GM19193 (cell line): ENCODE data around the gene DENND1C.

ENCODE experiments used
- POLR2A ChIP-seq: IDR thresholded peaks from 4 replicates; pipeline ENCODE4 v1.6.1; 2011; ENCODE audit not compliant: insufficient read depth, insufficient read length; ENCODE audit errors: extremely low read depth

DENND1C gene

DNA sequence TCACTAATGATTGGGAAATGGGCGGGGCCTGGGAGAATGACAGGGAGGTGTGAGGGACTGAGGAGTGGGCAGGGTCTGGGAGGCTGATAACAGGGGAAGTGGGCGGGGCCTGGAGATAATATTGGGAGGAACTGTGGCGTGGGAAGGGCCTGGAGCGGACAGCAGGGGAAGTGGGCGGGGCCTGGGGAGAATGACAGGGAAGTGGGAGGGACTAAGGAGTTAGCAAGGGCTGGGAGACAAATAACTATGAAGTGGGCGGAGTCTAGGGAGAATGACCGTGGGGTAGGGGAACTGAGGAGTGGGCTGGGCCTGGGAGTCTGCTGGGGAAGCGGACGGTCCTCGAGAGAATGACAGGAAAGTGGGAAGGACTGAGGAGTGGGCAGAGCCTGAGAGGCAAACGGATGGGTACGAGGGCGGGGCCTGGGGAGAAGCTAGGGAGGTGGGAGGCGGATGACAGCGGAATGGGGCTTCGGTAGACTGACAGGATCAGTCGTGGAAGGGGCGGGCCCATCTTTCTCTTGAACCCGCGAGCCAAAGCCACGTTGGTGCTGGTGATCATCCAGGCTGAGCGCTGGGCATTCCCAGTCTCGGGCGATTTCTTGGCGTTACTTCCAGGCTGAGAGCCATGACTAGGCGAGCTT lies 34.6 kb upstream of the DENND1C start:
- no peak for TF ChIP-seq POLR2A

DNA sequence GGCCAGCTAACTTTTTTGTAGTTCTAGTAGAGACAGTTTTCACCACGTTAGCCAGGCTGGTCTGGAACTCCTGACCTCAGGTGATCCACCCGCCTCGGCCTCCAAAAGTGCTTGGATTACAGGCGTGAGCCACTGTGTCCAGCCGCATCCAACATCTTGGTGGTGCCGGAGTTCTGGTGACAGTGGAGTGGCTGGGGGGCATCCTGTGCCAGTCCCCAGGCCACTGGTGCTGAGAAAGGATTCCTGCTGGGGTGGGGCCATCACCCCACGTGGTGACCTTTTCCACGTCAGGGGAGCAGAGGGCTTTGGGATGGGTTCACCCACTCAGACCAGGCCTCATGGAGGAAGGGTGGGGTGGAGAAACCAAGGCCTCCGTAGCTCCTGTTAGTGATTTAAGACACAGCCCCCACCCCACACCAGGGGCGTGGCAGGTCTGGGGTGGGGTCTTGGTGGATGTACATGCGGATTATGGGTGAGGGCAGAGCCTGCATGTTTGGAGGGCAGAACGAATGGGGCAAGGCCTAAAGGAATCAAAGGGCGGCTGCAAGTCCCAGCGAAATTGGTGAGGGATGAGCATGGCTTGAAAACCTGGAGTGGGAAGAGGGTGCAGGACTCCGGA lies 33.4 kb upstream of the DENND1C start:
- TF ChIP-seq POLR2A: no peak

DNA sequence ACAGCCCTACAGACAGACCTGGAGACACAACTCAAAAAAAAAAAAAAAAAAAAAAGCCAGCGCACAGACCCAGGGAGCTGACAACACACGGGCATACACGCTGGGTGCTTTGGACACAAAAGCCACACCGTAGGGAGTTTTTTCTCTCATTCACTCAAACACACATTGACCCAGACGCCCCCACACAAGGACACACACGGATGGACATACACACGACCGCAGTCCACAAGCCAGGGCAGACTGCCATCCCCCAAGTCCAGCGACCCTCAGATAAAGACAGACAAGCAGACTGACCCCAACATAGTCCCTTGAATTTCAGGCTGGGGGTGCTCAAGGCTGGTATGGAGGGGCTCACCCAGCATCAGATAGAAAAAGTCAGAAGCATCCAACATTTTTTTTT lies 32.5 kb upstream of the DENND1C start:
- TF ChIP-seq POLR2A: no peak

DNA sequence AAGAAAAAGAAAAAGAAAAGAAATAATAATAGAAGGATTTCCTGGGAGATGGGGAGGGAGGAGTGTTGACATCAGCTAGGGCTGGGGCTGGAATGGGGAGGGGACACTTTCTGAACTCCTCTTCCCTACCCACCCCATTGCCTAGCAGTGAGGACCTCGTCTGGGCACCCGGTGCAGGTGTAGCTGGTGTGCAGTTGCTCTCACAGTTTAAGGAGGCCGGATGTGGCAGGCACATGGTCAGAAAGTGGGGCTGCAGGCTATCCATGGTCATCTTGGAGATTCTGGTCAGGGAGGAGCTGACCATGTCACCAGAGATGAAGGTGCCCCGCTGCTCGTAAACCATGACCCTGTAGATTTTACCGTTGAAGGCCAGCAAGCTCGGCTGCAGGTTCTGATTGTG lies 29.0 kb upstream of the DENND1C start:
- TF ChIP-seq POLR2A: no peak

DNA sequence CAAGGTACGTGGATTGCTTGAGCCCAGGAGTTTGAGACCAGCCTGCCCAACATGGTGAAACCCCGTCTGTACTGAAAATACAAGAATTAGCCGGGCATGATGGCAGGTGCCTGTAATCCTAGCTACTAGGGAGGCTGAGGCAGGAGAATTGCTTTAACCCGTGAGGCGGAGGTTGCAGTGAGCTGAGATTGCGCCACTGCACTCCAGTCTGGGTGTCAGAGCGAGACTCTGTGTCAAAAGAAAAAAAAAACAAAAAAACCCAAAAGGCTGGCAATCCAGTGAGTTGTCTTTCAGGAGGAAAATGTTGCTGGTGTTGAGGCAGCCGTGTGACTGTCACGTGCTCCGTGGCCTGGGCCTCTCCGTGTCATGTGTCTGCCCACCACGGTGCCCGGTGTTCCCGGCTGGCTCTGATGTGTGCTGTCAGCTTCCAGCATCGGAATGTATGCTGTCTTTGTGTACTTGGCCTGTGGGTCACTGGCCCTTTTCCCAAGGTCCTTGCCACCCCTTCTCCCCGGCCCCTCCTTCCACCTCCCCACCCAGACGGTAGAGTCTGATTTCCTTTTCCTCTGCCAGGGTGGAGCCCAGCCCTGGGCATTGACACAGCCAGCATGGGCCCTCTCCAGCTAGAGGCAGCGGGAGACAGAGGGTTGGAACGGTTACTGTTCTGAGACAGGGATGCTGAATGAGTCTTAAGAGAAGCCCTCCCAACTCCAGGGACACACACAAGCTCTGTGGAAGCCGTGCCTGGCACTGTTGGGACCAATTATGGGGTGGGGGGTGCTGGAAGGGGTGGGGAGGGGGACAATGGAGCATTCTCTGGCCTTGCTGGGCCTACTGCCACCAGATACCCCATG lies 27.8 kb upstream of the DENND1C start:
- no peak for TF ChIP-seq POLR2A

DNA sequence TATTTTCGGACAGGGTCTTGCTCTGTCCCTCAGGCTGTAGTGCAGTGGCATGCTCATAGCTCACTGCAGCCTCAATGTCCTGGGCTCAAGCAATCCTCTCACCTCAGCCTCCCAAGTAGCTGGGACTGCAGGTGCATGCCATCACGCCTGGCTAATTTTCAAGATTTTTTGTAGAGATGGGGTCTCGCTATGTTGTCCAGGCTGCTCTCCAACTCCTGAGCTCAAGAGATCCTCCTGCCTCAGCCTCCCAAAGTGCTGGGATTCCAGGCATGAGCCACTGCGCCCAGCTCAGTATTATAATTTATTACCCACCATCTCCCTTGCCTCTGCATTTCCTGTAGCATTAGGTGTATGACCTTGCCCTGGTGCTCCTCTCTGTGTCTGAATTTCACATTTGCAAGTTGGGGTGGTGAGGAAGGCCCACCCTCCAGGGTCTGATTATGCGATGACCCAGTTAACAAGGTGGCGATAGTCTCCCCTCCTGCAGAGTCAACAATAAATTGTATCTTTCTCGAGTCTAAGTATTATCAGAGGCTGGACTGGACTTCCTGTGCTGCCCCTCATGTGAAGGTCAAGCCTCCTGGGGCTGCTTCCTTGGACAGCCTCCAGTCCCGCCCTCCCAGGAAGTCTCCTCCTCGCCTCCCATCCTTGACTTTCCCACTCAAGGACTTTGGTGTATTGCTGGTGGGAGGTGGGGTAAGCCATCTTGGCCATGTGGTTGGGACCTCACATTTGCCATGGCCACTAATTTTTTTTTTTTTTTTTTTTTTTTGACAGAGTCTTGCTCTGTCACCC lies 22.0 kb upstream of the DENND1C start:
- TF ChIP-seq POLR2A: no peak

DNA sequence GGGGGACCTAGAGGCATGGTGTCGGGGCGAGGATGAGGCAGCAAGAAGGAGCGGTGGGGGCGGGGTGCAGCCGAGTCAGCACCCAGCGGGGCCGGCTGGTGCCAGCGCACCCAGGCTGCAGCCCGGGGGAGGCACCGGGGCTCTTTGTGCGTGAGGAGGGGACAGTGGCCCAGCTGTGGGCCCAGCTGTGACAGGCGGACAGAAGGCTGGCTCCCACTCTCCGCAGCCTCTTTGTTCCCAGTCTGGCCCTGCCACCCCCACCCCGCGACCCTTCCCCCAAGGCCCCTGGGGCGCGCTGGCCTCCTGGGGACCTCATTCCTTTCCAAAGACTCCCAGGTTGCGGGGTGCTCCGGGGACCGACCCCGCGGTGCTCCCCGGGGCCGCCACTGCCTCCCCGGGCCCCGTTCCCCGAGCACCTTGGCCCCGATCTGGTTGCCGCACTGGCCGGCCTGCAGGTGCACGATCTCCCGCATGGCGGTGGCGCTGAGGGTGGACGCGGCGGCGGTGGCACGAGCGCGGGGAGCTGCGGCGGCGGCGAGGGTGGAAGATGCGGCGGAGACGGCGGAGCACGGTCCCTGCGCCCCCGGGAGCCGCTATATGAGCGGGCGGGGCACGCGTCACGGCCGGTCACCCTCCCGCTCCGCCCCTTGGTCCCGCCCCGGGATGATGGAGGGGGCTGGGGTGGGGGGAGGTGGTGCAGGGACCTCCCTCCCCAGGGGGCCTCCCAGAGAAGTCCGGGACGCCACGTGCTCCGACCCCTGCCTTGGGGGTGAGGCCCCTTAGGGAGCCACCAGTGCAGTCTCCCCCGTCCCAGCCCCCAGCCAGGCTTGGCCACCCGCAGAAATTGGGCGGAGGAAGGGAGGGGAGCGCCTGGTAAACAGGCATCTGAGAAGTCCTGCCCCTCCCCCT lies 20.4 kb upstream of the DENND1C start, which contains the start of gene TUBB4A:
TUBB4A (minus strand) TSS at position 570 of the 909 bp plus-strand sequence; CDS start at position 473, 97 bp downstream.
- no peak for TF ChIP-seq POLR2A

DNA sequence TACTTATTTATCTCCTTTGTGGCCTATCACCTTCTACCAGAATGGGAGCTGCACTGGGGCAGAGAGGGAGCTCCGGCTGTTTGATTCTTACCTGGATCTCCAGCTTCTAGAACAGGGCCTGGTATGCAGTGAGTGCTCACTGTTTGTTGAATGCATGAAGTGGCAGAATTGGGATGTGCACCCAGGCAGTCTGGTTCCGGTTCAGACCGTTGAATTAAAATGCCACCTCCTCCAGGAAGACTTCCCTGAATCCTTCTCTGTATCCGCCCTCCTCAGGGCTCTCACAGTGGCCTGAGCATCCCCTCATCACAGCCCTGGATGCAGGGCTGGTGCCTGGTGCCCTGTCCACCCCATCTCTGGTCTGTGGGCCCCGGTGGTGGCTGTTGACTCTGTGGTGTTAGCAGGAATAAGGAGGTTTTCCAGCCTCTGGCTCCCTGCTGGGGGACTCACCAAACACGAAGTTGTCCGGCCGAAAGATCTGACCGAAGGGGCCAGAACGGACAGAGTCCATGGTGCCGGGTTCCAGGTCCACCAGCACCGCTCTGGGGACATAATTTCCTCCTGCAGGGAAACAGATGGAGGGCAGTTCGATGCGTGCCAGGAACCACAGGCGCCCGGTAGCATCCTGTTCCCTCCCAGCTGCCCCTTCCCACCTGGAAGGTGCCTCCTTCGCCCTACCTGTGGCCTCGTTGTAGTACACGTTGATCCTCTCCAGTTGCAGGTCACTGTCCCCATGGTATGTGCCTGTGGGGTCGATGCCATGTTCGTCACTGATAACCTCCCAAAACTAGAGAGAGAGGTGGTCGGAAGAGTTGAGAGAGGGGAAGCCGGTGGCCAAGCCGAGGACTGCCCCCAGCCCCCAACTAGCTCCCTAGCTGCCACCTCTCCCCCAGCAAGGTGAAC lies 19.5 kb upstream of the DENND1C start:
- no peak for TF ChIP-seq POLR2A

DNA sequence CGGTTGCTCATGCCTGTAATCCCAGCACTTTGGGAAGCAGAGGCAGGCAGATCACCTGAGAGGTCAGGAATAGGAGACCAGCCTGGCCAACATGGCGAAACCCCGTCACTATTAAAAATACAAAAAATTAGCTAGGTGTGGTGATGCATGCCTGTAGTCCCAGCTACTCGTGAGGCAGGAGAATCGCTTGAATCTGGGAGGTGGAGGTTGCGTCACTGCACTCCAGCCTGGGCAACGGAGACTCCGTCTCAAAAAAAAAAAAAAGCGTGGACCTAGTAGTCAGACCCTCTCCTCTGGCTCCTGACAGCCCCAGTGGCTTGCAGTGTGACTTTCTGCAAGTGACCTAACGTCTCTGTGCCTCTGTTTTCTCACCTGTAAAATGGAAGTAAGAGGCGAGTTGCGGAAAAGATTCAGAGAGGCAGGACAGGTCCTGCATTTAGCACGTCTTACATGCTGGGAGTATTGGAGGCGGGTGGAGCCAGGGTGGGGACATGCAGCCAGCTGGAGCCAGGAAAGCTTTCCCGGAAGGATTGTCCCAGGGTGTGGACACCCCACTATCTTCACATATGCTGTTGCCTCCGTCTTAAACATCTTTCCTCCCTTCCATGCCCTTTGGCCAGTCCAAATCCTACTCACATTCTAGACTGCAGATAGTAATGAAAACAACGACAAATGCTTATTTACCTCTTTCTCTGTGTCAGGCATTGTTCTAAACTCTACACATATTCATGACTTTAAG lies 17.6 kb upstream of the DENND1C start:
- TF ChIP-seq POLR2A: no peak

DNA sequence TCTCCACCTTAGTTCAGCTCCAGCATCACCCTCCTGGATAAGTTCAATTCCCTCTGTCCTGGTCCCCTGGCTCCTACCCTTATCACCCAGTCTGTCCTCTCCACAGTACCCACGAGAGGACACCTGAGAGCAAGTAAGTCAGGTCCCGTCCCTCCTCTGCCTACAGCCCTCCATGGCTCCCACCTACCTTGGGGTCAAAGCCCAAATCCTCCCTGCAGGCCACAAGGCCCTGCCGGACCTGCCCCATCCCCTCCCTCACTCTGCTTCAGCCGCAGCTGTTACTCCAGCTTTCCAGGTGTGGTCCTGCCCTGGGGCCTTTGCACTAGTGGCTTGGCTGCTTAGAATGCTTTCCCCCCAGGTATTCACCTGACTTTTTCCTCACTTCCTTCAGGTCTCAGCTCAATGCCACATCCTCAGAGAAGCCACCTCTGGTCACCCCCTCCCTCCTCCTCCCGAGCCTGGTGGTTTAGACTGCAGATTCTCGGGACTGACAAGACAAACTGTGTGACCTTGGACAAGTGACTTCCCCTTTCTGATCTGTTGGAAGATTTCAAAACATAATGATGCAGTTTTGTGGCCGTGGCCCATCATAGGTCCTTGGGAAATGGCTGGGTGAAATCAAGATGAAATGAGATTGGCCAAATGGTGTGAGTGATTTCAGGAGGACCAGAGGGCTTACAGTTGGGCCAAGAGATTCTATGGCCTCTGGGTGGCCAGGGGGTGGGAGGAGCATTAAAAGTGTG lies 16.9 kb upstream of the DENND1C start:
- TF ChIP-seq POLR2A: no peak

DNA sequence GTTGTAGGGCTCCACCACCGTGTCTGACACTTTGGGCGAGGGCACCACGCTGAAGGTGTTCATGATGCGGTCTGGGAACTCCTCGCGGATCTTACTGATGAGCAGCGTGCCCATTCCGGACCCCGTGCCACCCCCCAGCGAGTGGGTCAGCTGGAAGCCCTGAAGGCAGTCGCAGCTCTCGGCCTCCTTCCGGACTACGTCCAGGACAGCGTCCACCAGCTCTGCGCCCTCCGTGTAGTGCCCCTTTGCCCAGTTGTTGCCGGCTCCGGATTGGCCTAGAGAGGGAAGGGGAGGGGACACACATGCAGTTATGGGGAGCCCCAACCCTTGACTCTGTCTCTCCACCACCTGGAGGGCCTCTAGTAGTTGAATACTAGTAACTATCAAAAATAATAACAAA lies 14.4 kb upstream of the DENND1C start:
- no peak for TF ChIP-seq POLR2A

DNA sequence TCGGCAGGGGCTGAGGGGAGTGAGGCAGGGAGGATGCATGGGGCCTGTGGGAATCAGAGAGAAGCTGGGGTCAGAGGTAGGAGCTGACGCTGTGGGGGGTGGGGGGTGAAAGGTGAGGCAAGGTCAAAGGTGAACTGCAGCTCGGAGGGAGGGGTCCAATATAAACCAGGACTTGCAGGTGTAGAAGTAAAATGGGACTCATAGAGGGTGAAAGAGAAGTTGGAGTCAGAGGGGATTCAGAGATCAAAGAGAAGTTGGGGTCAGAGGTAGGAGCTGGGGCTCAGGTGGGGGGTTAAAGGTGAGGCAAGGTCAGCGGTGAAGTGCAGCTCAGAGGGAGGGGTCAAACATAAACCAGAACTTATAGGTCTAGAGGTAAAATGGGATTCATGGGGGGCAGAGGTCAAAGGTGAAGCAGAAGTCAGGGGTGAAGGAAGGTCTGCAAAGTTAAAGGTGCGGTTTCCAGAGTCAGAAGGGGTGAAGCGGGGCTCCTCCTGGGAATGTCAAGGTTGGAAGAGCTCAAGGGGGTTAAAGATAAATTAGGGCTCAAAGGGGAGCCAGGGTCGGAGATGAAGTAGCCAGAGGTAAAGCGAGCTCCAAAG lies 12.9 kb upstream of the DENND1C start:
- TF ChIP-seq POLR2A: no peak
